H9 (cell line): ENCODE measurements around the gene PCNX3. TPM values are rescaled to one million over a fixed set of nuclear protein-coding genes. Genes with fewer than 3 reads are reported as not detected.

ENCODE experiments used
- DNase-seq: peaks from one replicate; pipeline ENCODE4 v3.0.0-alpha.2; 2017
- H2AFZ ChIP-seq: one replicate; pipeline ENCODE4 v1.6.1; 2013; ENCODE audit warnings: mild to moderate bottlenecking, low read length, control low read depth, moderate library complexity
- H2AK5ac ChIP-seq: 2 replicates; pipeline ENCODE4 v1.6.1; 2013; ENCODE audit warnings: low read length, control low read depth, mixed read lengths; ENCODE audit not compliant: insufficient read length
- H2BK120ac ChIP-seq: one replicate; pipeline ENCODE4 v1.6.1; 2013; ENCODE audit warnings: low read depth, mild to moderate bottlenecking, low read length, control low read depth, inconsistent platforms; ENCODE audit not compliant: poor library complexity, severe bottlenecking
- H2BK12ac ChIP-seq: 2 replicates; pipeline ENCODE4 v1.6.1; 2013; ENCODE audit warnings: low read length, control low read depth, mixed read lengths, low read depth; ENCODE audit not compliant: insufficient read length
- H2BK15ac ChIP-seq: 2 replicates; pipeline ENCODE4 v1.6.1; 2013; ENCODE audit warnings: low read depth, low read length, control low read depth
- H2BK20ac ChIP-seq: one replicate; pipeline ENCODE4 v1.6.1; 2013; ENCODE audit warnings: low read depth, mild to moderate bottlenecking, low read length, control low read depth, inconsistent platforms; ENCODE audit not compliant: poor library complexity, severe bottlenecking
- H2BK5ac ChIP-seq: 2 replicates; pipeline ENCODE4 v1.6.1; 2013; ENCODE audit warnings: low read length, control low read depth, mixed read lengths; ENCODE audit not compliant: insufficient read length
- H3K14ac ChIP-seq: 2 replicates; pipeline ENCODE4 v1.6.1; 2013; ENCODE audit warnings: low read length, control low read depth; ENCODE audit not compliant: insufficient read depth
- H3K18ac ChIP-seq: 2 replicates; pipeline ENCODE4 v1.6.1; 2013; ENCODE audit warnings: low read depth, mild to moderate bottlenecking, mixed read lengths, low read length, control low read depth; ENCODE audit not compliant: insufficient read length
- H3K23ac ChIP-seq: 2 replicates; pipeline ENCODE4 v1.6.1; 2013; ENCODE audit warnings: low read length, control low read depth, mixed read lengths, low read depth; ENCODE audit not compliant: insufficient read length
- H3K23me2 ChIP-seq: 2 replicates; pipeline ENCODE4 v1.6.1; 2013; ENCODE audit warnings: low read depth, mild to moderate bottlenecking, mixed read lengths, low read length, control low read depth; ENCODE audit not compliant: insufficient read length, poor library complexity, severe bottlenecking
- H3K27ac ChIP-seq: 2 replicates; pipeline ENCODE4 v1.5.1; 2013; ENCODE audit warnings: low read length, control low read depth, mixed read lengths, low read depth; ENCODE audit not compliant: insufficient read length
- H3K27me3 ChIP-seq: 2 replicates; pipeline ENCODE4 v1.6.1; 2013; ENCODE audit warnings: low read length, control low read depth, inconsistent platforms; ENCODE audit not compliant: insufficient read depth
- H3K4ac ChIP-seq: 2 replicates; pipeline ENCODE4 v1.6.1; 2013; ENCODE audit warnings: low read depth, mild to moderate bottlenecking, control low read depth, inconsistent platforms, low read length, moderate library complexity
- H3K4me1 ChIP-seq: 2 replicates; pipeline ENCODE4 v1.6.1; 2013; ENCODE audit warnings: low read length, control low read depth, inconsistent platforms; ENCODE audit not compliant: insufficient read depth
- H3K4me2 ChIP-seq: 2 replicates; pipeline ENCODE4 v1.6.1; 2013; ENCODE audit warnings: low read length, control low read depth, mixed read lengths; ENCODE audit not compliant: insufficient read length, insufficient read depth
- H3K56ac ChIP-seq: 2 replicates; pipeline ENCODE4 v1.6.1; 2013; ENCODE audit warnings: low read depth, mild to moderate bottlenecking, mixed read lengths, low read length, control low read depth; ENCODE audit not compliant: insufficient read length
- H3K79me1 ChIP-seq: 2 replicates; pipeline ENCODE4 v1.6.1; 2013; ENCODE audit warnings: low read depth, mild to moderate bottlenecking, moderate library complexity, low read length, control low read depth, inconsistent platforms; ENCODE audit not compliant: insufficient read depth, poor library complexity, severe bottlenecking
- H3K79me2 ChIP-seq: 2 replicates; pipeline ENCODE4 v1.6.1; 2013; ENCODE audit warnings: low read length, control low read depth, inconsistent platforms; ENCODE audit not compliant: insufficient read depth
- H3K9ac ChIP-seq: 2 replicates; pipeline ENCODE4 v1.6.1; 2013; ENCODE audit warnings: low read length, control low read depth, mixed read lengths; ENCODE audit not compliant: insufficient read length; ENCODE audit errors: extremely low read depth
- H3K9me3 ChIP-seq: one replicate; pipeline ENCODE4 v1.6.1; 2013; ENCODE audit warnings: low read depth, low read length, inconsistent platforms; ENCODE audit not compliant: control insufficient read depth
- H3T11ph ChIP-seq: one replicate; pipeline ENCODE4 v1.6.1; 2013; ENCODE audit warnings: mild to moderate bottlenecking, low read length, control low read depth, inconsistent platforms
- H4K20me1 ChIP-seq: one replicate; pipeline ENCODE4 v1.6.1; 2013; ENCODE audit not compliant: control insufficient read depth, insufficient read length, insufficient read depth
- H4K5ac ChIP-seq: 2 replicates; pipeline ENCODE4 v1.6.1; 2013; ENCODE audit warnings: low read depth, mild to moderate bottlenecking, mixed read lengths, low read length, control low read depth; ENCODE audit not compliant: insufficient read length
- H4K8ac ChIP-seq: replicated peaks from 2 replicates; pipeline ENCODE4 v1.6.1; 2013; ENCODE audit warnings: low read length, control low read depth, mixed read lengths, low read depth; ENCODE audit not compliant: insufficient read length
- H4K91ac ChIP-seq: 2 replicates; pipeline ENCODE4 v1.6.1; 2013; ENCODE audit warnings: low read depth, mild to moderate bottlenecking, moderate library complexity, mixed read lengths, low read length, control low read depth; ENCODE audit not compliant: insufficient read length
- H3K27ac Mint-ChIP-seq, 3 experiments: 2 replicates in 2 of 3; 3 replicates in 1 of 3; pipeline ENCODE4 v1.8.0; 2020 to 2021; ENCODE audit warnings: mixed read lengths in 3 of 3, mild to moderate bottlenecking in 1 of 3, moderate library complexity in 1 of 3
- H3K27me3 Mint-ChIP-seq: 2 replicates; pipeline ENCODE4 v1.8.0; 2021; ENCODE audit warnings: low read depth, mild to moderate bottlenecking, moderate library complexity, mixed read lengths
- H3K36me3 Mint-ChIP-seq, 3 experiments: 2 replicates in 2 of 3; 3 replicates in 1 of 3; pipeline ENCODE4 v1.8.0; 2020 to 2021; ENCODE audit warnings: low read depth in 3 of 3, mixed read lengths in 3 of 3; ENCODE audit not compliant: insufficient read depth in 1 of 3
- H3K4me1 Mint-ChIP-seq, 2 experiments: 2 replicates each; pipeline ENCODE4 v1.8.0; 2020; ENCODE audit warnings: mixed read lengths in 2 of 2
- H3K4me3 Mint-ChIP-seq, 2 experiments: 2 replicates in 1 of 2; 3 replicates in 1 of 2; pipeline ENCODE4 v1.8.0; 2020 to 2021; ENCODE audit warnings: mild to moderate bottlenecking in 2 of 2, mixed read lengths in 2 of 2, moderate library complexity in 1 of 2
- H3K9me3 Mint-ChIP-seq, 2 experiments: 2 replicates in 1 of 2; 3 replicates in 1 of 2; pipeline ENCODE4 v1.8.0; 2020; ENCODE audit warnings: mild to moderate bottlenecking in 2 of 2, mixed read lengths in 2 of 2, moderate library complexity in 1 of 2
- CTCF ChIP-seq: fragments of 200-600 bp; sonication (generic); conservative IDR thresholded peaks from 3 replicates; pipeline ENCODE4 v1.8.0; 2021; ENCODE audit warnings: antibody characterized with exemption, mild to moderate bottlenecking
- WGBS: extraction: QIAGEN DNeasy Blood & Tissue Kit; methylation state at CpG from one replicate; pipeline ENCODE4 v1.1.7; 2013; ENCODE audit warnings: missing lambda C conversion rate, low lambda C conversion rate, mixed read lengths; ENCODE audit not compliant: insufficient read length; ENCODE audit errors: extremely low coverage; 5-methylcytosine and 5-hydroxymethylcytosine counted together
- total RNA-seq: library from RNA; stranded (reverse); gene quantifications from 2 replicates; pipeline ENCODE4 v1.2.1, GENCODE V29; 2021

PCNX3 gene
- total RNA-seq, 1 experiment from 2014 or later = 50.5 TPM

GRCh38 chr11:65633390-65634108 is 18.0 kb downstream of the PCNX3 start:
- H3K36me3 Mint-ChIP-seq = peaks cover 20 to 49% (median 45%) of the 10 kb centered on the region in 3 experiments; a peak in 6 of 7 replicates
- Histone ChIP-seq H3K4me2 (no peak overlapping the region), H4K20me1 (no peaks in the 10 kb centered on the region), H4K8ac (no peak overlapping the region), H2BK5ac (no peak overlapping the region), H4K91ac (no peak overlapping the region), H4K5ac (no peak overlapping the region), H3K4me1 (no peaks in the 10 kb centered on the region; the same call in 1 of the 2 replicates), H2AFZ (no peak overlapping the region), H3K79me2 (no peaks in the 10 kb centered on the region), H2BK20ac (no peak overlapping the region), H3K27ac (no peak overlapping the region), H3K56ac (no peak overlapping the region), H3K23ac (no peak overlapping the region), H3K14ac (no peak overlapping the region), H2BK15ac (no peak overlapping the region), H3K79me1 (no peaks in the 10 kb centered on the region), H2BK120ac (no peak overlapping the region), H3T11ph (no peak overlapping the region), H3K23me2 (peaks cover 5% of the 10 kb centered on the region), H3K18ac (no peak overlapping the region), H3K27me3 (no peaks in the 10 kb centered on the region), H2AK5ac (no peak overlapping the region), H3K9me3 (no peaks in the 10 kb centered on the region), H3K4ac (no peak overlapping the region), H3K9ac (no peak overlapping the region), H2BK12ac (no peak overlapping the region)
- H3K4me3 Mint-ChIP-seq = no peak overlapping the region
- H3K4me1 Mint-ChIP-seq = peaks cover 12 to 13% of the 10 kb centered on the region in 2 experiments
- no peaks in the 10 kb centered on the region for H3K9me3 Mint-ChIP-seq
- H3K27me3 Mint-ChIP-seq = no peaks in the 10 kb centered on the region
- H3K27ac Mint-ChIP-seq = no peak overlapping the region
- no CpG with 5 or more reads among the region's 20 CpGs for WGBS
- no peak for DNase-seq
- TF ChIP-seq CTCF = no peak
